ENCODE results near the gene PIP5K1C.

Gene PIP5K1C

GRCh38 chr19:3679581-3679980 is 20.7 kb downstream of the PIP5K1C start:
- Histone ChIP-seq H3K4me3 (ENCODE audit: low read depth in 1 of 2, low read length in 1 of 2) (no peak overlapping the region), H3K27me3 (no peaks in the 10 kb centered on the region), H3K4me1 (ENCODE audit: control insufficient read depth in 1 of 2, insufficient read depth in 1 of 2, low read depth in 1 of 2, low read length in 1 of 2) (no peaks in the 10 kb centered on the region), H3K36me3 (peaks cover 6% of the 10 kb centered on the region), H3K27ac (no peak overlapping the region), H3K9me3 (no peaks in the 10 kb centered on the region)
- no peak for TF ChIP-seq CTCF (IDR thresholded peaks at IDR 0.05)

- H3K4me3 ChIP-seq (ENCODE audit: low read depth in 1 of 2, low read length in 1 of 2) = no peak overlapping the region
- no peak for TF ChIP-seq CTCF (IDR thresholded peaks at IDR 0.05)
- H3K9me3 ChIP-seq = no peaks in the 10 kb centered on the region
Observed at GRCh38 chr19:3679138-3679537, 21.1 kb downstream of the PIP5K1C start.

DNA sequence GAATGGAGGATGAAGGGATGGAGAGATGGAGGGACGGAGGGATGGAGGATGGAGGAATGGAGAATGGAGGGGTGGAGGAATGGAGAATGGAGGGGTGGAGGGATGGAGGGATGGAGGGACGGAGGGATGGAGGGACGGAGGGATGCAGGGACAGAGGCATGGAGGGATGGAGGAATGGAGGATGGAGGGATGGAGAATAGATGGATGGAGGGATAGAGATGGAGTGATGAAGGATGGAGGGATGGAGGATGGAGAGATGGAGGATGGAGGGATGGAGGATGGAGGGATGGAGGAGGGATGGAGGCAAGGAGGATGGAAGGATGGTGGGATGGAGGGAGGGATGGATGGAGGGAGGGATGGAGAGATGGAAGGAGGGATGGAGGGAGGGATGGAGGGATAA is 22.1 kb downstream of the PIP5K1C start:
- Histone ChIP-seq H3K4me3 (ENCODE audit: low read depth in 1 of 2, low read length in 1 of 2) (no peak overlapping the region), H3K4me1 (ENCODE audit: control insufficient read depth in 1 of 2, insufficient read depth in 1 of 2, low read depth in 1 of 2, low read length in 1 of 2) (no peaks in the 10 kb centered on the region), H3K36me3 (no peaks in the 10 kb centered on the region), H3K27me3 (no peaks in the 10 kb centered on the region), H3K9me3 (no peaks in the 10 kb centered on the region), H3K27ac (no peak overlapping the region)
- TF ChIP-seq CTCF (IDR thresholded peaks at IDR 0.05) = no peak

More at GRCh38 chr19:3679138-3679537, 21.1 kb downstream of the PIP5K1C start:
- H3K27ac ChIP-seq = no peak overlapping the region
- H3K27me3 ChIP-seq = no peaks in the 10 kb centered on the region
- no peaks in the 10 kb centered on the region for H3K4me1 ChIP-seq (ENCODE audit: control insufficient read depth in 1 of 2, insufficient read depth in 1 of 2, low read depth in 1 of 2, low read length in 1 of 2)
- peaks cover 1% of the 10 kb centered on the region for H3K36me3 ChIP-seq

DNA sequence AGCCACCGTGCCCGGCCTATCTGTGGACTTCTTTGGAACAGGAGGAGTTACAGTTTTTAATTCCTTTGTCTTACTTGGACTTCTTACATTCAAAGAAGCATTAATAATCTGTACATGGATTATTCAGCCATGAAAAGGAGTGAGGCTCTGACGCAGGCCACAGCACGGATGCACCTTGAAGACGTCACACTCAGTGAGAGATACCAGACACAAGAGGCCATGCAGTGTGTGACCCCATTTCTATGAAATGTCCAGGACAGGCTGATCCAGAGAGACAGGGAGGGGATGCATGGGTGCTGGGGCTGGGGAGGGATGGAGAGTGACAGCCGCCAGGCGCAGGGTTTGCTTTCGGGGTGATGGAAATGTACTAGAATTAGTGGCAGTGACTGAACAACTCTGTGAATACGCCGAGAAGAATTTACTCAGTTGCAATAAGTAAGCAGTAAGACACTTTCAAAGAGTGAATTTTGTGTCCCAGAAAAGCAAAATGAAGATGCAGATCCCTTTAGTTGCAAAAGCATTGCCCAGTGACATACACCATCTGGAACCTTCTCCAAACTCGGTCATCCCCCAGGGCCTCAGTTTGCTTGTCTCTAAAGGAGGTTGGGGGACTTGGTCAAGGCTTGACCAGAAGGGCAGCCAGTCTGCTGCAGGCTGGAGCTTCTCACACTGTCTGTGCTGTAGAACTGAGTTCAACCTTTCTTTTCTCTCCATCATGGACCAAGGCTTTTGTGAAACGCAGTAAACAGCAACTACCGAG is 25.3 kb downstream of the PIP5K1C start:
- no peak for TF ChIP-seq CTCF (IDR thresholded peaks at IDR 0.05)
- H3K27me3 ChIP-seq = peaks cover 30% of the 10 kb centered on the region
- H3K36me3 ChIP-seq = no peaks in the 10 kb centered on the region
- H3K4me3 ChIP-seq (ENCODE audit: low read depth in 1 of 2, low read length in 1 of 2) = no peak overlapping the region
- H3K27ac ChIP-seq = no peak overlapping the region
- H3K9me3 ChIP-seq = no peaks in the 10 kb centered on the region
- peaks cover 10 to 16% of the 10 kb centered on the region in 2 experiments for H3K4me1 ChIP-seq (ENCODE audit: control insufficient read depth in 1 of 2, insufficient read depth in 1 of 2, low read depth in 1 of 2, low read length in 1 of 2)

- peaks cover 30% of the 10 kb centered on the region for H3K27me3 ChIP-seq
- no peak for TF ChIP-seq CTCF (IDR thresholded peaks at IDR 0.05)
- H3K4me3 ChIP-seq (ENCODE audit: low read depth in 1 of 2, low read length in 1 of 2) = no peak overlapping the region
- H3K27ac ChIP-seq = no peak overlapping the region
- peaks cover 10 to 16% of the 10 kb centered on the region in 2 experiments for H3K4me1 ChIP-seq (ENCODE audit: control insufficient read depth in 1 of 2, insufficient read depth in 1 of 2, low read depth in 1 of 2, low read length in 1 of 2)
- H3K36me3 ChIP-seq = no peaks in the 10 kb centered on the region
- H3K9me3 ChIP-seq = no peaks in the 10 kb centered on the region
Observed at GRCh38 chr19:3673506-3674439, 26.5 kb downstream of the PIP5K1C start.
